BE2C (cell line): Measurements from ENCODE around the gene NBPF11.
"Not testable (repeated sequence)": the region's sequence is repeated elsewhere in the genome, so short reads cannot be mapped to it uniquely, and the experiment has no call there.

Experiments used
- DNase-seq: peaks from one replicate; pipeline ENCODE4 v3.0.0-alpha.2; 2020
- H3K27me3 ChIP-seq: fragments of 250-450 bp; sonication (Bioruptor Pico); 2 replicates; pipeline ENCODE4 v1.5.1; 2020; ENCODE audit warnings: mild to moderate bottlenecking
- H3K36me3 ChIP-seq: fragments of 250-450 bp; sonication (Bioruptor Pico); 2 replicates; pipeline ENCODE4 v1.5.1; 2020; ENCODE audit warnings: mild to moderate bottlenecking
- H3K4me1 ChIP-seq: fragments of 250-450 bp; sonication (Bioruptor Pico); 2 replicates; pipeline ENCODE4 v1.5.1; 2020
- H3K4me3 ChIP-seq: 2 replicates; pipeline ENCODE4 v1.5.1; 2011; ENCODE audit warnings: low read depth, low read length
- H3K9me3 ChIP-seq: fragments of 250-450 bp; sonication (Bioruptor Pico); 2 replicates; pipeline ENCODE4 v1.5.1; 2020

NBPF11 gene

DNA sequence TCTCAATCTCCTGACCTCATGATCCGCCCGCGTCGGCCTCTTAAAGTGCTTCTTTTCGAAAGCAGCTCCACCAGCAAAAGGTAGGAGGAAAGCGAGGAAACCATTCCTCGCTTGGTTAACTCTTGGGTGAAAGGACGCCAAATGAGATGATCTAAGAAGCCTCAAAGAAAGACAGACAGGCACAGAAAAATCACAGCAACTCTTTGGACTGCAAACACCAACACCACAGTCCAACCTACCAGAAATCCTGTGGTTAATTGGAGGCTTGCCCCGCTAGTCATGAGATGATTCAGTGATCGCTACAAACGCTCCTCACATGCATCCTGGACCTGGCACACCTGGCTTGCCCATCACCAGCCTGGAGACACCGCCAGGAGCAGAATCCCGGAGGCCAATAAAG is 1.1 kb downstream of the NBPF11 start:
- H3K9me3 ChIP-seq, DNase-seq, H3K4me1 ChIP-seq, H3K27me3 ChIP-seq, H3K36me3 ChIP-seq: not testable (repeated sequence)
- H3K4me3 ChIP-seq: peak overlapping the region; percentile 72

DNA sequence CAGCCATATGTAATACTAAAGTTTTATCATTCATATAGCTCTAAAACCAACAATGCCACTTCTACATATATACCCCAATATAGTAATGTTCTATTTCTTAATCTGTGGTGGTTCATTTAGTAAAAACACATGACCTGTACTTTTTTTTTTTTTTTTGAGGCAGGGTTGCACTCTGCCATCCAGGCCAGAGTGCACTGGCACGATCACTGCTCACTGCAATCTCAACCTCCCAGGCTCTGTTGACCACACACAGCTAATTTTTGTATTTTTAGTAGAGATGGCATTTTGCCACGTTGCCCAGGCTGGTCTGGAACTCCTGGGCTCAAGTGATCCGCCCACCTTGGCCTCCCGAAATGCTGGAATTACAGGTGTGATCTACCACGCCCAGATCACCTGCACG is 2.1 kb downstream of the NBPF11 start:
- H3K4me3 ChIP-seq, H3K27me3 ChIP-seq, H3K9me3 ChIP-seq, H3K36me3 ChIP-seq, H3K4me1 ChIP-seq, DNase-seq: not testable (repeated sequence)

DNA sequence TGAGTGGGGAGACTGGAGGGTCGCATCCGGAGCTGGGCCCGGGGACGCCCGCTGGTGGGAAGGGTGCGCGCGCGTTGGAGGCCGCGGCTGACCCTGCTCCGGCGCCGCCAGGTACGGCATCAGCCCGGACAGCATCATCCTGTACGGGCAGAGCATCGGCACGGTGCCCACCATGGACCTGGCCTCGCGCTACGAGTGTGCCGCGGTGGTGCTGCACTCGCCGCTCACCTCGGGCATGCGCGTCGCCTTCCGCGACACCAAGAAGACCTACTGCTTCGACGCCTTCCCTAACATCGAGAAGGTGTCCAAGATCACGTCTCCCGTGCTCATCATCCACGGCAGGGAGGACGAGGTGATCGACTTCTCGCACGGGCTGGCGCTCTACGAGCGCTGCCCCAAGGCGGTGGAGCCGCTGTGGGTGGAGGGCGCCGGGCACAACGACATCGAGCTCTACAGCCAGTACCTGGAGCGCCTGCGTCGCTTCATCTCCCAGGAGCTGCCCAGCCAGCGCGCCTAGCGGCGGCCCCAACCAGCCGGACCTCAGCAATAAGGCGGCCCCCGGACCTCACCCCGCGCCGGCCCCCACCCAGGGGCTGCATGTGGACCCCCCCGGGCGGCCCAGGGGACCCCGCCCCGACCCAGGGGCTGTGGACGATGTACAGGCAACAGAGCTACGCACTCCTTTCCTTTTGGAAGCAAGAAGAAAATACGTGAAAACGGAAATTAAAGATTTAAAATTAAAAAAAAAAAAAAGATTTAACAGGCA is 2.8 kb downstream of the NBPF11 start:
- not testable (repeated sequence) for H3K36me3 ChIP-seq, DNase-seq, H3K27me3 ChIP-seq, H3K4me3 ChIP-seq, H3K9me3 ChIP-seq, H3K4me1 ChIP-seq

DNA sequence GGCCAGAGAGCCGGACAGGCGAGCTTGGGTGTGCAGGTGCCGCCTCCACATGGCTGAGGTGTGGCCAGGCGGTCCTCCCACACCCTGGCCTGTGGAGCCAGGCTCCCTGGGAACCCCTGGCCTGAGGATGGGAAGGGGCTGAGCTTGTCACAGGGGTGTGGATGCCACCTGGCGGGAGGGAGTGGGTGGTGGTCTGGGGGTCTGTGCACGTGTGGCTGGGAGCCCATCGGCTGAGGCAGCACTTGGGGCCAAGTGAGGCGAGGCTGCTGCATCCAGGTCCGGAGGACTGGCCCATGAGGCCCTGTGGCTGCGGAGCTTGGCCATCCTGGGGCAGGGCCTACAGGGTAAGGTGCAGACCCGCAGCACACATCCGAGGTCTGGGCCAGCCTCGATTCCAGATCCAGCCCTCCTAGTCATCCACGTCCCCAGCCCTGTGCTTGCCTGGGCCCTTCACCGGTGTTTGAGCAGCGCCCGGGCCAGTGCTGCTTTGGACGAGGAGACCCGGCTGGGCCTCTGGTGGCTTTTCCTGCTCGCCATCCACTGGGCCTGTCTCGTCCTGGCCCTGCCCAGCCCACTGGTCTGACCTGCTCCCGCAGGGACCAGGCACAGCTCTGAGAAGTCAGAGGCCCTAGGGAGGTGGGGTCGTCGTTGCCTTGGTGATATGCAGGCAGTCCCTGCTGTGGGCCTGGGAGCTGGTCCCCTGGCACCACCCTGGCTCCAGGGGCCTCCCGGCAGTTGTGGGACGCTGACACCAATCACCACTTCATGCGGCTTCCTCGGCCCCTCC is 4.8 kb downstream of the NBPF11 start:
- not testable (repeated sequence) for H3K4me3 ChIP-seq, H3K4me1 ChIP-seq, DNase-seq, H3K9me3 ChIP-seq, H3K27me3 ChIP-seq, H3K36me3 ChIP-seq

GRCh38 chr1:148146191-148146997 is 5.7 kb downstream of the NBPF11 start:
- H3K4me1 ChIP-seq, H3K36me3 ChIP-seq, DNase-seq, H3K9me3 ChIP-seq, H3K27me3 ChIP-seq, H3K4me3 ChIP-seq: not testable (repeated sequence)

GRCh38 chr1:148143223-148143622 is 8.9 kb downstream of the NBPF11 start:
- not testable (repeated sequence) for DNase-seq, H3K4me3 ChIP-seq, H3K4me1 ChIP-seq, H3K27me3 ChIP-seq, H3K36me3 ChIP-seq, H3K9me3 ChIP-seq

DNA sequence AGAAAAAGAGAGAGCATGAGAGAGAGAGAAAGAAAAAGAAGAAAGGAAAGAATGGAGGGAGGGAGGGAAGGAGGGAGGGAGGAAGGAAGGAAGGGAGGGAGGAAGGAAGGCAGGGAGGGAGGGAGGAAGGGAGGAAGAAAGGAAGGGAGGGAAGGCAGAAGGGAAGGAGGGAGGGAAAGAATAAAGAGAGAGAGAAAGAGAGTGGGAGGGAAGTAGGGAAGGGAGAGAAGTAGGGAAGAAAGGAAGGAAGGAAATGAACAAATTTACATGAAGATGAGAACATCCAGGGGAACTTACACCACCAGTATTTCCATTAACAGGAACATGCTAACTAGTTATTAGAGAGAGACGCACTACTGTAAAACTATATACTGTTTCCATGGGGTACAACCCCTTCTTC is 10.1 kb downstream of the NBPF11 start:
- not testable (repeated sequence) for H3K36me3 ChIP-seq, H3K4me1 ChIP-seq, H3K27me3 ChIP-seq, H3K4me3 ChIP-seq, DNase-seq, H3K9me3 ChIP-seq

- H3K4me3 ChIP-seq, H3K4me1 ChIP-seq, H3K27me3 ChIP-seq, H3K36me3 ChIP-seq, H3K9me3 ChIP-seq, DNase-seq: not testable (repeated sequence)
Observed at GRCh38 chr1:148138606-148139005, 13.5 kb downstream of the NBPF11 start.

DNA sequence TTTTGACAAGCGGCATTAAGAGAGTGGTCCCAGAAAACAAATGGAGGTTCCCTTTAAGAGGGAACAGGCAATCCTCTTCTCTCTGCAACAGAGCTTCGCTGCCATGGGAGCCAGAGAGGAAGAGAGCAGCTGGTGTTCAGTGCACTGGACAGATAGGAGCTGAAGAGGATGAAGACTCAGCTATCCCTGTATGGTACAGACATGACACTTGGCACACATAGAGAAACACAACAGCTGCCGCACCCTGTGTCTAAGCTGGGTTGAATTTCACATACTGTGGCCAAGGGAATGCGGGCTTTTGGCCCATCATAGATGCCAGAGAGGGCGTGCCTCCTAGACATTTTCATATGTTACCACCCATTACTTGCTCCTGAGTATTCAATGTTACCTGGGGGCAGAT is 29.7 kb downstream of the NBPF11 start:
- not testable (repeated sequence) for H3K27me3 ChIP-seq, H3K9me3 ChIP-seq, H3K36me3 ChIP-seq, DNase-seq, H3K4me3 ChIP-seq, H3K4me1 ChIP-seq

DNA sequence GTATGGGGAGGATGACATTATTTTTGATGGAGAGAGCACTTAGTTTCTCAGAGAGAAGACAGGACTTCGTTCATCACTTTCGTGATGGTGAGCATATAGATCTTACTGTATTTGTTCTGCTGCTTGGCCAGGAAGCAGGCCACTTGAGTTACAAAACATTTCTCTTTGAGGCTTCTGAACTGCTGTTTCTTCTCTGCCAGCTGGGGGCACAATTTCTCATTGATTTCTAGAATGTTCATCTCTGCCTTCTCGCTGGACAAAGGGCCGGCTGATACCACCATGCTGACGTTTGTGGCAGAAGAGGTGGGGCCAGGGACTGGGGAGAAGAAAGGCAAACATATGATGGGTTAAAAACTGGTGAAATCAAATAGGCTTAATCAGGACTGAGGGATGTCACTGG is 31.7 kb downstream of the NBPF11 start:
- DNase-seq, H3K9me3 ChIP-seq, H3K4me1 ChIP-seq, H3K36me3 ChIP-seq, H3K4me3 ChIP-seq, H3K27me3 ChIP-seq: not testable (repeated sequence)

- not testable (repeated sequence) for H3K27me3 ChIP-seq, H3K36me3 ChIP-seq, DNase-seq, H3K9me3 ChIP-seq, H3K4me3 ChIP-seq, H3K4me1 ChIP-seq
Observed at GRCh38 chr1:148095732-148096131, 56.3 kb downstream of the NBPF11 start.

- not testable (repeated sequence) for H3K27me3 ChIP-seq, H3K4me3 ChIP-seq, H3K36me3 ChIP-seq, H3K4me1 ChIP-seq, H3K9me3 ChIP-seq
- DNase-seq: peak; percentile 8
Observed at GRCh38 chr1:148086196-148086595, 65.9 kb downstream of the NBPF11 start.

- H3K27me3 ChIP-seq, H3K36me3 ChIP-seq, H3K4me1 ChIP-seq, H3K4me3 ChIP-seq, DNase-seq, H3K9me3 ChIP-seq: not testable (repeated sequence)
Observed at GRCh38 chr1:148081205-148081604, 70.9 kb downstream of the NBPF11 start.

DNA sequence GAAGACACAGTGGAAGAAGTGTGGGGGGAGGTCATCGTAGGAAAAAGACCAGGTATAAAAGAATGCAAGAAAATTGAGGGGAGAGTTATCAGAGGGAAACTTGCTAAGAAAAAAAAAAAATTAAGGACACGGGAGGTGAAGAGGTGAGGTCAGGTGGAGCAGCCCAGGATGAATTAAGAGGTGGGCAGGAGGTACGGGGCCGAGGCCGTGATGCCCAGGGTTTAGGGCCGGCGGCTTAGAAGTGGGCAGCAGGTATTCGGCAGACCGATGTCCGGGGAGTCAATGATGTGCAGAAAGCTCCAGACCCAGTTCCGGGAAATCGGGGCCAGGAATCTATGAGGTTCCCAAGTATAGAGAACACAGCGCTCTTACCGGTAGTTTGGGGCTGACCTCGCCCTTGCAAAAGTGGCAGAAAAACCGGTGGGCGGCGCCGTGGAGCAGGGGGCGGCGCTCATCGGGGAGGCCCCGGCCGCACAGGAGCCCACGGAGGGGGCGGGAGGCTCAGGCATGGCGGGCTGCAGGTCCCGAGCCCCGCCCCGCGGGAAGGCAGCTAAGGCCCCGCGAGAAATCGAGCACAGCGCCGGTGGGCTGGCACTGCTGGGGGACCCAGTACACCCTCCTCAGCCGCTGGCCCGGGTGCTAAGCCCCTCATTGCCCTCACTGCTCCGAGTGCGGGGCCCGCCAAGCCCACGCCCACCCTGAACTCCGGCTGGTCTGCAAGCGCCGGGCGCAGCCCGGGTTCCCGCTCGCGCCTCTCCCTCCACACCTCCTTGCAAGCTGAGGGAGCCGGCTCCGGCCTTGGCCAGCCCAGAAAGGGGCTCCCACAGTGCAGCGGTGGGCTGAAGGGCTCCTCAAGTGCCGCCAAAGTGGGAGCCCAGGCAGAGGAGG is 73.2 kb downstream of the NBPF11 start:
- H3K27me3 ChIP-seq, H3K9me3 ChIP-seq, H3K4me1 ChIP-seq, H3K4me3 ChIP-seq, H3K36me3 ChIP-seq, DNase-seq: not testable (repeated sequence)

- H3K36me3 ChIP-seq, H3K4me3 ChIP-seq, DNase-seq, H3K9me3 ChIP-seq, H3K27me3 ChIP-seq, H3K4me1 ChIP-seq: not testable (repeated sequence)
Observed at GRCh38 chr1:148078090-148078489, 74.0 kb downstream of the NBPF11 start.
